GM19324 (cell line): ENCODE results near the gene HRH3.

Experiments used
- ATAC-seq: cut with Tn5 transposase; IDR thresholded peaks from one replicate; pipeline ENCODE4 v1.9.1; 2021; ENCODE audit warnings: mild to moderate bottlenecking, moderate library complexity; ENCODE audit not compliant: unreplicated experiment, low FRiP score

The HRH3 gene

DNA sequence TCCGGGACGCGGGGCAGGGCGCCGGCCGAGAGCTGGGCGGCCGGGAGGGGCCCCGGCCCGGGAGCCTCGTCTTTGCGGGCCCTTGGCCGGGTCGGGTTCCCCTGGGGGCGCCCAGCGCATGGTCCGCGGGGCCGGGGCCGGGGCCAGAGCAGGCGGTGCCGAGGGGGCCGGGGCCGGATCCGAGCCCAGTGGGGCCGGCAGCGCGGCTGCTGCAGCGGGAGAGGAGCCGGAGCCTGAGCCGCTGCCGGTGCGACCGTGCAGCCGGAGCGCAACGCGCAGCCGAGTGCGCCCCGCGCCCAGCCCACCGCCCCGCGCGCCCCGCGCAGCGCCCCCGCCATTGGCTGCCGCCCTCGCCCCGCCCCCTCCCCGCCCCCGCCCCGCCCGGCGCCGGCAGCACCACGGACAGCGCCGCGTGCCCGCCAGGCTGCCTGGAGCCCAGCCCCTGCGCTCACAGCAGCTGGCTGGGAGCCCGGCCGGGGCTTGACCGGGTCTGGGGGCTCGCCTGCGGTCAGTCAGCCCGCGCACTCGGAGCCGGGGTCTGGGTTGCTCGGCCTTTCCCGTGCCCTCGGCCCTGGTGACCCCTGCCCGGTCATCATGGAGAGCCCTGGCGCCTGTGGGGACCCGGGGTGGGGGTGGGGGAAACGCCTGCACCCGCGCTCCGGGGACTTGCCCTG, at the start of gene HRH3:
TSS of gene HRH3 (minus strand) at position 287 of the 674 bp plus-strand sequence. CDS start 308 bp downstream, outside the sequence.
- ATAC-seq = no peak

DNA sequence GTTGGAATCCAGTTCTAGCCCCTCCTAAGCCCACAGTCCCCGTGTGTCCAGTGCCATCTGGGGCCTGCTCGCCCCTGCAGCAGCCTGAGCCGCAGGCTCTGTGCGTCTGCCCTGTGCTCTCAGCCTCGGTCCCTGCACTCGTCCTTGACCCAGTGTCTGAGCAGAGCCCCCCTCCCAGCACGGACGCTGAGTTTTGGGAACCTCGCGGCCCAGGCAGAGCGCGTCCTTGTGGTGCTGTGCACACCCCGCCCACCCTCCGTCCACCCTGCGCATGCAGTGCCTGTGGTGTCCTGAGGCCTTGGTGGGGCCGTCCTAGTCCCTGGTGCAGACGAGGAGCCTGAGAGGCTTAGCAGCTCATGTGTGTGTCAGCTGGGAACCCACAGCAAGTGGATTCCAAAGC, 49.8 kb upstream of the HRH3 start:
- no peak for ATAC-seq

GRCh38 chr20:62269378-62269777, 49.3 kb upstream of the HRH3 start:
- ATAC-seq = no peak

- ATAC-seq = no peak
Observed at GRCh38 chr20:62268228-62268900, 48.3 kb upstream of the HRH3 start.

DNA sequence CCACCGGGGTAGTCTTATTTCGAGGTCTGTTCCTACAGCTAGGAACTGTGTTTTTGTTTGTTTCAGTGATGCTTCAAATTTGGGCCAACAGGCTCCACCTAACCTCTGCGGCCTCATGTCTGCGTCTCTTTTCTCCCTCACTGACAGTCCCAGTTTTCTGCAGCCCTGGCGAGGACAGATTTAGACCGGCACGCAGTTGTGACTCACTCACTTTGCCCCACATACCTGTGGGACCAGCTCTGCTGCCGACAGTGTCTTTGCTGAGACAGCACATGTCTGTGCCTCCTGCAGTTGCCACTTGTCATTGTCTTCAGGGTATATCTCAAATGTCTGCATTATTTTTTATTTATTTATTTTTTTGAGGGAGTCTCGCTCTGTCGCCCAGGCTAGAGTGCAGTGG, 47.5 kb upstream of the HRH3 start:
- ATAC-seq = no peak

DNA sequence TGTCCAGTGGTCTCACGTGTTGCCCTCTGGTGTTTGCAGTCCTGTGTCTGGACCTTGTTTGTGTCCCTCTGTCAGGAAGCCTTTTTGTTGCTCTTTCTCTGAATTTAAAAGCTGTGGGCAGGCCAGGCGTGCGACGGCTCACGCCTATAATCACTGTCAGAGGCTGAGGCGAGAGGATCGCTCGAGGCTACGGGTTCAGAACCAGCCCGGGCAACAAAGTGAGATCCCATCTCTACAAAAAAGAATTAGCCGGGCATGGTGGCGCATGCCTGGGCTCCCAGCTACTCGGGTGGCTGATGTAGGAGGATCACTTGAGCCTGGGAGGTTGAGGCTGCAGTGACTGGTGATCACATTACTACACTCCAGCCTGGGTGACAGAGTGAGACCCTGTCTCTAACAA, 46.8 kb upstream of the HRH3 start:
- ATAC-seq = no peak

GRCh38 chr20:62266340-62266739, 46.3 kb upstream of the HRH3 start:
- ATAC-seq = no peak

- ATAC-seq = no peak
Observed at GRCh38 chr20:62265365-62265764, 45.3 kb upstream of the HRH3 start.

DNA sequence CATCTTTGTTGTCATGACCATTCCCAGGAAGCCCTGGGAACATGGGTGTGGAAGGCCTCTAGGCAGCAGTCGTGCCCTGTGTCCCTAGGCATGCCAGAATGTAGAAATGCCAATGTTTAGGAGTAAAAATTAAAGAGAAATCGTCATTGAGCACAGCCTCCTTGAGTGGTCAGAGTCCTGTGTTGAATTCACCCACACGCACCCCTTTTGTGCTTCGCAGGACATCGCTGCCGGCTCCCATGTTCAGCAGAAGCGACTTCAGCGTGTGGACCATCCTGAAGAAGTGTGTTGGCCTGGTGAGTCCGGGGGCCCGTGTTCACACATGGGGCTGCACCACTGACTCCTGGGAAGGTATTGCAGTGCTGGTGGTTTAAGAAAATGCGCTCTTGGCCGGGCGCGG, 43.3 kb upstream of the HRH3 start:
- ATAC-seq = no peak

GRCh38 chr20:62262064-62262463, 42.0 kb upstream of the HRH3 start:
- ATAC-seq = no peak

DNA sequence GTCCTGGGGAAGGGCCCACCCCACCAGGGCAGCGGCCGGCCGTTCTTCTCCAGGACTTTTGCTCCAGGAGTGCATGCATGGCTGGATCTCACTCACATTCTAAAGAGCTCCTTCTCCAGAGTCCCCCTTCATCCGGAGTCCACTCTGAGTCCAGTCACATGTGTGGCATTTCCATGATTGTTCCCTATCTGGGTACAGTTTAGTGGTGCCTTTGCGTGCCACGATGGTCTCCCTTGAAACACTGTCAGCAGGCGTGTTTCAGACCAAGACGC, 39.2 kb upstream of the HRH3 start:
- no peak for ATAC-seq

- no peak for ATAC-seq
Observed at GRCh38 chr20:62258499-62259293, 38.6 kb upstream of the HRH3 start.

DNA sequence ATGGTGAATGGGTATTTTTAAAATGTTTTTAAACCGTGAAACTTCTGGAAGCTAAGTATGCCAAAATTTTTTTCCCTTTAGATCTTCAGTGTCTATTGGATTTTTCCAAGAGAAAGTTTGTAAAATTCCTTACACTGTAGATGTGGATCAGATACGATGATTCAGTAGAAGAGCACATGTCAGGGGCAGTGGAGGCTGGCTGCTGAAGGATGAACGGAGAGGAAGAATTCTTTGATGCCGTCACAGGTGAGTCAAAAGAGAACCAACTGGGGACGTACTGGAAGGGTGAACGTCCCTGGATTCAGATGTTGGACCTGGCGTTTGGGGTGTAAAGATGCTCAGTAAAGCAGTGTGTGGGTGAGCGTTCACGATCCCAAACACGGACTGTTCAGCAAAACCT, 35.9 kb upstream of the HRH3 start:
- no peak for ATAC-seq

DNA sequence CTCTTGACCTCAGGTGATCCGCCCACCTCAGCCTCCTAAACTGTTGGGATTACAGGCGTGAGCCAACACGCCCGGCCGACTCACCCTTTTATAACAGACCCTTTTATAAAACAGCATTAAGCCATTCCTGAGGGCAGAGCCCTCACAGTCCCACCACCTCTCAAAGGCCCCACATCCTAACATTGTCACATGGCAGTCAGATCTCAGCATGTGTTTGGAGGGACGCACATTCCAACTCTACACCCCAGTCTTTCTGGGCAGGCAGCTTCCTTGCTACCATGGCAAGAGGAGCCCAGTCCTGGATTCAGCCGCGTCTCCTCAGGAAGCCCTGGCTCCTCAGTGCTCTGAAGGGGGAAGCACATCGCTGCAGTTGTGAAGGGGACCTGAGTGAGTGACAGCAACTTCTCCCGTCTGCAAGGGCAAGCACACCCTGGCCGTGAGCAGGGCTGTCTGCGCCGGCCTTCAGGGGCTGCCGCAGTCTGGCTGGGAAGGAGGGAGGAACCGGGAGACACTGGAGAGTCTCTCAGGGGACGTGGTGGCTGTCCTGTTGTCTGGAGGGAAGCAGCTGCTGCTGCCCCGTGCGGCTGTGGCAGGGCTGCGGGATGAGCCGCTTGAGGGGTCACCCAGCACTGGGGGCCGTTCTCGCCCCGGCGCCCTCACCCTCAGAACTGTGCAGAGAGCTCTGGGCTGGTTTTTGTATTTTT, 34.1 kb upstream of the HRH3 start:
- ATAC-seq = no peak

GRCh38 chr20:62253398-62253797, 33.3 kb upstream of the HRH3 start:
- no peak for ATAC-seq

DNA sequence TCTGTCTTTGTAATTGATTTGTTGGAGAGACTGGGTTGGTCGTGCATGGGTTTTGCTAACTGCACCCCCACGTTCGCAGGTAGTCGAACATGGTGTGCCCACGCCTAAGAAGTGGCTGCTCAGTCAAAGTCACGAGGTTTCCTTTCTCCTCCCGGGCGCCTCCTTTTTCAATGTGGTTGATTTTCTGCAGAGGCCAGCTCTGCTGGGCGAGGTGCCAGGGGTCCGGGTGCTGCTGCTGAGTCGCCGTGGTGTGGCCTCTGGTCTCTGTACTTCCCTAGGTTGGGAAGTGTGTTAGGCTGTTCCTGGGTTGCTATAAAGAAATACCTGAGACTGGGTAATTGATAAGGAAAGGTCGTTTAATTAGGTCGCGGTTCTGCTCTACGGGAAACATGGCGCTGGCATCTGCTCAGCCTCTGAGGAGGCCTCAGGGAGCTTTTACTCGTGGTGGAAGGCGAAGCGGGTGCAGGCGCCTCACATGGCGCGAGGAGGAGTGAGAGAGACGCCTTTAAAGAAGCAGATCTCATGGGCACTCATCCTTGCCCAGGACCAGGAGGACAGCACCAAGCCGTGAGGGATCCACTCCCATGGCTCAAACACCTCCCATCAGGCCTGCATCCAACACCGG, 32.4 kb upstream of the HRH3 start:
- no peak for ATAC-seq

DNA sequence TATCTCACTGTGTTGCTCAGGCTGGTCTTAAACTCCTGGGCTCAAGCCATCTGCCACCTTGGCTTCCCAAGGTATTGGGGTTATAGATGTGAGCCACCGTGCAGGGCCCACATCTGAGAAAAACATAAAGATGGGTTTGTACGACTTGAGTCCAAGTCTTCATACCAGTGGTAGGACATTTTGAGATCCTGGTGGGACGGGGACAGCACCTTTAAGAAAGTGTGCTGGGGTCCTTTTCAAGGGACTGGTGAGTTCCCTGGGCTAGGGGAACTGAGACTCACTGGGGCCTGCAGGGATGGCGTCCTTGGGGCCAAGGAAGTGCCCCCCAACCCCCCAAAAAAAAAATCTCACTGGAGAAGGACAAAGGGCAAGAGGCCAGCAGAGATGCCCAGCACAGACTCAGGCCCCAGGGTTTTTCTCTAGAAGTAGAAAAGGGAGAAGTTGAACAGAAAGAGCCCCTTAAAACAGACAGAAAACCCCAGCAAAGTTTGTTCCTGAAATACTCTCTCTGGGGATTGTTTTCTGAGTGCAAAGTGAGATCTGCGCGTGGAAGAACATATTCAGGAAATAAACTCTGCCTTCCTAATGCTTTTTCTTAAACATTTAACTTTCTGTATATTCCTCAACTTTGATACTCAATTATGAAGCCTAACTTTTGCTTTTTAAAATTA, 28.9 kb upstream of the HRH3 start:
- no peak for ATAC-seq

GRCh38 chr20:62246872-62247652, 27.0 kb upstream of the HRH3 start:
- ATAC-seq = no peak

GRCh38 chr20:62246431-62246830, 26.4 kb upstream of the HRH3 start:
- no peak for ATAC-seq

- ATAC-seq = no peak
Observed at GRCh38 chr20:62245911-62246280, 25.8 kb upstream of the HRH3 start.
